K562 (cell line): ENCODE results near the gene SLC38A10. TPM values are rescaled to one million over a fixed set of nuclear protein-coding genes. Genes with fewer than 3 reads are reported as not detected.

ENCODE experiments used
- ATAC-seq: fragments of 200-7000 bp; cut with Tn5 transposase; 3 replicates; pipeline ENCODE4 v1.9.1; 2020; ENCODE audit warnings: moderate library complexity
- BruUV-seq: library from RNA; stranded (reverse); fragments of 400-500 nt; replicated peaks from 2 replicates; lab custom pipeline; 2021; lab: Mats Ljungman, UMichigan
- CTCF ChIA-PET: fragments of 300-600 bp; formaldehyde crosslinking; extraction: SDS; loops from one replicate; lab custom pipeline; 2021; ENCODE audit warnings: low intra/inter-chr PET ratio; lab: Yijun Ruan, JAX
- POLR2A ChIA-PET: fragments of 300-600, 350-650 bp; sonication (Branson Sonifier 250); formaldehyde crosslinking; extraction: SDS; loops from one replicate; lab custom pipeline; 2021; ENCODE audit warnings: antibody characterized with exemption, inconsistent platforms; lab: Yijun Ruan, JAX
- DNase-seq, 4 experiments: peaks; one replicate each; pipeline versions ENCODE4 v3.0.0 to v3.0.0-alpha.2; 2011 to 2018; ENCODE audit warnings: low spot score in 3 of 4, mixed read lengths in 3 of 4; ENCODE audit errors: extremely low read depth in 1 of 4
- FAIRE-seq: peaks from 2 replicates; lab custom pipeline; 2011; peaks lifted over from hg19 to GRCh38; lab: Jason Lieb, UNC
- H2AFZ ChIP-seq: 2 replicates; pipeline ENCODE4 v1.6.0; 2011; ENCODE audit warnings: low read depth, low read length, control low read depth, inconsistent platforms
- H3K27ac ChIP-seq: fragments of 200-600 bp; 3 replicates; pipeline ENCODE4 v1.8.0; 2011; ENCODE audit warnings: low read depth, mild to moderate bottlenecking, control low read depth, inconsistent platforms, low read length, moderate library complexity, mixed read lengths; ENCODE audit errors: extremely low read depth
- H3K27me3 ChIP-seq, 2 experiments: fragments of 300-600 bp in 1 of 2; 2 replicates in 1 of 2; 3 replicates in 1 of 2; pipeline versions ENCODE4 v1.6.0 to v1.8.0; 2011; ENCODE audit warnings: inconsistent platforms in 2 of 2, low read length in 2 of 2, mild to moderate bottlenecking in 1 of 2, mixed read lengths in 1 of 2, moderate library complexity in 1 of 2; ENCODE audit not compliant: control insufficient read depth in 2 of 2, insufficient read depth in 2 of 2
- H3K36me3 ChIP-seq: fragments of 300-600 bp; 3 replicates; pipeline ENCODE4 v1.8.0; 2011; ENCODE audit warnings: mild to moderate bottlenecking, low read length, inconsistent platforms; ENCODE audit not compliant: control insufficient read depth, insufficient read depth
- H3K4me1 ChIP-seq, 2 experiments: fragments of 200-600 bp in 1 of 2; replicated peaks in 1 of 2; 2 replicates in 1 of 2; 3 replicates in 1 of 2; pipeline versions ENCODE4 v1.5.1 to v1.8.0; 2011; ENCODE audit warnings: inconsistent platforms in 2 of 2, low read length in 2 of 2, mild to moderate bottlenecking in 1 of 2, mixed read lengths in 1 of 2, moderate library complexity in 1 of 2; ENCODE audit not compliant: control insufficient read depth in 2 of 2, insufficient read depth in 2 of 2
- H3K4me2 ChIP-seq: 2 replicates; pipeline ENCODE4 v1.6.1; 2011; ENCODE audit warnings: low read length, control low read depth, inconsistent platforms, mixed read lengths; ENCODE audit not compliant: insufficient read depth
- H3K4me3 ChIP-seq: fragments of 200-600 bp; sonication (generic), shearing (Covaris generic); 2 replicates; pipeline ENCODE4 v1.5.1; 2016; ENCODE audit warnings: control low read depth, inconsistent platforms
- H3K79me2 ChIP-seq: fragments of 200-600 bp; 3 replicates; pipeline ENCODE4 v1.8.0; 2011; ENCODE audit warnings: low read length, inconsistent platforms; ENCODE audit not compliant: control insufficient read depth, insufficient read depth
- H3K9ac ChIP-seq, 2 experiments: 2 replicates each; pipeline versions ENCODE4 v1.6.0 to v1.6.1; 2011; ENCODE audit warnings: low read depth in 2 of 2, low read length in 2 of 2, control low read depth in 1 of 2, inconsistent platforms in 1 of 2, mild to moderate bottlenecking in 1 of 2, mixed read lengths in 1 of 2; ENCODE audit not compliant: insufficient read depth in 1 of 2
- H3K9me1 ChIP-seq: one replicate; pipeline ENCODE4 v1.6.0; 2011; ENCODE audit warnings: inconsistent platforms, mild to moderate bottlenecking, low read length, moderate library complexity; ENCODE audit not compliant: control insufficient read depth, insufficient read depth
- H3K9me3 ChIP-seq: replicated peaks from 2 replicates; pipeline ENCODE4 v1.5.1; 2011; ENCODE audit warnings: low read depth, low read length, inconsistent platforms; ENCODE audit not compliant: control insufficient read depth, insufficient read depth
- H4K20me1 ChIP-seq: replicated peaks from 2 replicates; pipeline ENCODE4 v1.6.1; 2011; ENCODE audit warnings: low read length, inconsistent platforms, mixed read lengths; ENCODE audit not compliant: control insufficient read depth, insufficient read depth
- BMI1 ChIP-seq: fragments of 150-350 bp; IDR thresholded peaks from 2 replicates; pipeline ENCODE4 v1.6.1; 2014; ENCODE audit warnings: low read length
- CXXC5 ChIP-seq: fragments of 250-450 bp; sonication (Bioruptor Pico); IDR thresholded peaks from 2 replicates; pipeline ENCODE4 v1.8.0; 2022; ENCODE audit warnings: inconsistent platforms, mild to moderate bottlenecking, moderate library complexity
- ETS2 ChIP-seq: IDR thresholded peaks from 2 replicates; pipeline ENCODE4 v1.6.1; 2016; ENCODE audit warnings: borderline replicate concordance, missing genetic modification characterization, mild to moderate bottlenecking, moderate library complexity, missing compliant biosample characterization; ENCODE audit not compliant: poor library complexity, severe bottlenecking
- ETV5 ChIP-seq: sonication (generic); formaldehyde crosslinking; IDR thresholded peaks from 2 replicates; pipeline ENCODE4 v1.4.0; 2020; ENCODE audit warnings: low read depth, mild to moderate bottlenecking, missing genetic modification reagents
- MAZ ChIP-seq, 2 experiments: fragments of 450-650 bp in 1 of 2; sonication (generic) in 1 of 2; formaldehyde crosslinking; IDR thresholded peaks in 1 of 2; conservative IDR thresholded peaks in 1 of 2; 2 replicates each; pipeline versions ENCODE4 v1.4.0 to v1.5.0; 2020; ENCODE audit warnings: mild to moderate bottlenecking in 1 of 2, missing genetic modification reagents in 1 of 2
- MCM3 ChIP-seq: fragments of 450-650 bp; IDR thresholded peaks from 2 replicates; pipeline ENCODE4 v1.6.1; 2016
- STAT5A ChIP-seq: IDR thresholded peaks from 2 replicates; pipeline ENCODE4 v1.6.1; 2012; ENCODE audit warnings: low read length, inconsistent platforms, borderline replicate concordance
- ZNF79 ChIP-seq: fragments of 250-450 bp; sonication (Bioruptor Pico); IDR thresholded peaks from 2 replicates; pipeline ENCODE4 v1.4.0; 2020; ENCODE audit warnings: low read depth, mild to moderate bottlenecking, moderate library complexity
- WGBS: fragments of 100-300 bp; shearing (Covaris generic); methylation state at CpG from one replicate; pipeline ENCODE4 v1.1.6; 2016; ENCODE audit warnings: low coverage, mixed read lengths; ENCODE audit not compliant: insufficient coverage; ENCODE audit errors: missing lambda C conversion rate; 5-methylcytosine and 5-hydroxymethylcytosine counted together
- in situ Hi-C: fragments of 300-500 bp; cut with MboI; formaldehyde crosslinking; loops from 4 replicates; pipeline ENCODE4 v1.15.0; 2018; ENCODE audit warnings: inconsistent platforms, mixed read lengths
- intact Hi-C: fragments of 100-400 bp; cut with micrococcal nuclease; formaldehyde crosslinking; loops from 2 replicates; pipeline ENCODE4 v1.14.2; 2022
- polyA plus RNA-seq, 8 experiments: library from polyadenylated mRNA; depleted of rRNA in 4 of 8; stranded (reverse) in 5 of 8; unstranded in 3 of 8; fragments of >200 nt; fragmentation: Nextera tagmentation in 2 of 8; fragmentation: Illumina TruSeq in 1 of 8; extraction: Ambion mirVana in 2 of 8; extraction: Trizol in 1 of 8; gene quantifications; 2 replicates each; pipeline versions ENCODE4 v1.2.1 to v1.2.3, GENCODE V29; 2011 to 2014; ENCODE audit warnings: inconsistent platforms in 1 of 8, missing spikeins in 1 of 8
- total RNA-seq, 7 experiments: library from RNA; depleted of rRNA in 6 of 7; stranded (reverse); fragments of >200 nt in 6 of 7; fragmentation: Illumina TruSeq in 2 of 7; extraction: Trizol in 2 of 7; gene quantifications; 2 replicates each; pipeline versions ENCODE4 v1.2.1 to v1.2.3, GENCODE V29; 2011 to 2021; ENCODE audit warnings: low replicate concordance in 1 of 7
- TF ChIP-seq, protein P1 (sequence below): sonication (generic); formaldehyde crosslinking; IDR thresholded peaks from 2 replicates; pipeline ENCODE4 v1.8.0; 2023; ENCODE audit warnings: mild to moderate bottlenecking, missing genetic modification reagents
- TF ChIP-seq, protein P2 (sequence below): sonication (generic); formaldehyde crosslinking; IDR thresholded peaks from 2 replicates; pipeline ENCODE4 v1.8.1; 2023; ENCODE audit warnings: mild to moderate bottlenecking, missing genetic modification reagents

The SLC38A10 gene
- total and polyA plus RNA-seq, 9 of the 15 experiments (the other 6 are each of a cell fraction or from before 2014, with no cell fraction given): 0.45 to 54.2 (median 13.8) TPM

DNA sequence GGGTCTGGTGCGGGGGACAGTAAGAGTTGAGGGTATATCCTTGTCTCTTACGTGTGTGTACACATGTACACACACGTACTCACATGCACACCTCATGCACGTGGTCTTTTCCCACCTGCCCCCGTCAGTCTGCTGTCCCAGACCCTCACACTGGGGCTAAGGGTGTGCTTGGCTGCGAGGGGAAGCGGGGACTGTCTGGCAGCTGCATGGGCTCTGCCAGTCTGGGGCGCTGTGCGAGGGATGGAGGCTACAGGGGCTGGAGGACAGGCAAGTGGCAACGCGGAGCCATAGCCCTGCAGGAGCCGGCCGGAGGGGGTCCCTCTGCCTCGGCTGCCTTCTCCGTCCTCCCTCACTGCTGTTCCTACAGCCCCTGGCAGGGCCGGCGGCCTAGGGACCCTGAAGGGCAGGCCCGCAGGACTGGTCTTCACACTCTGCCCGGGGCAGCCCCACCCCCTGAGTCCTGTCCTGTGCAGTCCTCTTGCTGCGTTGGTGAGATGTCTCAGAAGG is 20.8 kb upstream of the SLC38A10 start:
- no peak overlapping the region for H3K27ac ChIP-seq
- WGBS: 42% methylated on average over 18 of the region's 20 CpGs
- H2AFZ ChIP-seq: no peak overlapping the region
- ChIA-PET CTCF (no interaction called here), POLR2A (no interaction called here)
- BruUV-seq: no TSS peak
- TF ChIP-seq ETS2 (tag) (no peak), CXXC5 (CRISPR knock-in tag) (no peak), MAZ (CRISPR knock-in tag; conservative IDR thresholded peaks at IDR 0.05 in 1 of 2, IDR thresholded peaks at IDR 0.05 in 1 of 2) (no peak), BMI1 (no peak), MCM3 (no peak), ETV5 (CRISPR knock-in tag) (no peak), ZNF79 (CRISPR knock-in tag) (no peak), STAT5A (no peak)
- TF ChIP-seq, protein P1, sequence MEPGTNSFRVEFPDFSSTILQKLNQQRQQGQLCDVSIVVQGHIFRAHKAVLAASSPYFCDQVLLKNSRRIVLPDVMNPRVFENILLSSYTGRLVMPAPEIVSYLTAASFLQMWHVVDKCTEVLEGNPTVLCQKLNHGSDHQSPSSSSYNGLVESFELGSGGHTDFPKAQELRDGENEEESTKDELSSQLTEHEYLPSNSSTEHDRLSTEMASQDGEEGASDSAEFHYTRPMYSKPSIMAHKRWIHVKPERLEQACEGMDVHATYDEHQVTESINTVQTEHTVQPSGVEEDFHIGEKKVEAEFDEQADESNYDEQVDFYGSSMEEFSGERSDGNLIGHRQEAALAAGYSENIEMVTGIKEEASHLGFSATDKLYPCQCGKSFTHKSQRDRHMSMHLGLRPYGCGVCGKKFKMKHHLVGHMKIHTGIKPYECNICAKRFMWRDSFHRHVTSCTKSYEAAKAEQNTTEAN: no peak
- TF ChIP-seq, protein P2, sequence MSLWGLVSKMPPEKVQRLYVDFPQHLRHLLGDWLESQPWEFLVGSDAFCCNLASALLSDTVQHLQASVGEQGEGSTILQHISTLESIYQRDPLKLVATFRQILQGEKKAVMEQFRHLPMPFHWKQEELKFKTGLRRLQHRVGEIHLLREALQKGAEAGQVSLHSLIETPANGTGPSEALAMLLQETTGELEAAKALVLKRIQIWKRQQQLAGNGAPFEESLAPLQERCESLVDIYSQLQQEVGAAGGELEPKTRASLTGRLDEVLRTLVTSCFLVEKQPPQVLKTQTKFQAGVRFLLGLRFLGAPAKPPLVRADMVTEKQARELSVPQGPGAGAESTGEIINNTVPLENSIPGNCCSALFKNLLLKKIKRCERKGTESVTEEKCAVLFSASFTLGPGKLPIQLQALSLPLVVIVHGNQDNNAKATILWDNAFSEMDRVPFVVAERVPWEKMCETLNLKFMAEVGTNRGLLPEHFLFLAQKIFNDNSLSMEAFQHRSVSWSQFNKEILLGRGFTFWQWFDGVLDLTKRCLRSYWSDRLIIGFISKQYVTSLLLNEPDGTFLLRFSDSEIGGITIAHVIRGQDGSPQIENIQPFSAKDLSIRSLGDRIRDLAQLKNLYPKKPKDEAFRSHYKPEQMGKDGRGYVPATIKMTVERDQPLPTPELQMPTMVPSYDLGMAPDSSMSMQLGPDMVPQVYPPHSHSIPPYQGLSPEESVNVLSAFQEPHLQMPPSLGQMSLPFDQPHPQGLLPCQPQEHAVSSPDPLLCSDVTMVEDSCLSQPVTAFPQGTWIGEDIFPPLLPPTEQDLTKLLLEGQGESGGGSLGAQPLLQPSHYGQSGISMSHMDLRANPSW: no peak
- DNase-seq (no peak), ATAC-seq (no peak), FAIRE-seq (no peak)
- no peak overlapping the region for H3K4me3 ChIP-seq
- H3K36me3 ChIP-seq: no peaks in the 10 kb centered on the region
- H3K4me2 ChIP-seq: no peak overlapping the region
- peaks cover 0 to 68% of the 10 kb centered on the region in 2 experiments; a peak in 3 of 5 replicates for H3K4me1 ChIP-seq
- no peaks in the 10 kb centered on the region for H3K9me3 ChIP-seq
- peak overlapping the region in 1 of 2 experiments; percentile 78; a peak in 2 of 4 replicates for H3K9ac ChIP-seq
- no peaks in the 10 kb centered on the region for H3K27me3 ChIP-seq
- in situ Hi-C loops (no loop called here), intact Hi-C loops (no loop called here)
- no peaks in the 10 kb centered on the region for H3K9me1 ChIP-seq
- H3K79me2 ChIP-seq: no peaks in the 10 kb centered on the region
- H4K20me1 ChIP-seq: no peaks in the 10 kb centered on the region
